Mesenchymal stem cell (in vitro differentiated cells and primary cell): Measurements from ENCODE around the gene CXCL9.
"Not testable (repeated sequence)": the region's sequence is repeated elsewhere in the genome, so short reads cannot be mapped to it uniquely, and the experiment has no call there.

Experiments
- DNase-seq: peaks from one replicate; pipeline ENCODE4 v3.0.0-alpha.2; 2013
- H2AFZ ChIP-seq: one replicate; pipeline ENCODE4 v1.6.1; 2013; ENCODE audit warnings: low read depth, mild to moderate bottlenecking, control low read depth, inconsistent platforms, low read length, moderate library complexity
- H2AK5ac ChIP-seq: 2 replicates; pipeline ENCODE4 v1.6.1; 2013; ENCODE audit warnings: low read length, moderate library complexity, mild to moderate bottlenecking, inconsistent platforms; ENCODE audit not compliant: severe bottlenecking
- H2BK120ac ChIP-seq: one replicate; pipeline ENCODE4 v1.6.1; 2013; ENCODE audit warnings: low read depth, mild to moderate bottlenecking, inconsistent platforms, low read length, moderate library complexity
- H2BK12ac ChIP-seq, 2 experiments: one replicate each; pipeline ENCODE4 v1.6.1; 2013; ENCODE audit warnings: inconsistent platforms in 2 of 2, low read length in 2 of 2, mild to moderate bottlenecking in 2 of 2, moderate library complexity in 2 of 2, control low read depth in 1 of 2
- H2BK15ac ChIP-seq: one replicate; pipeline ENCODE4 v1.6.1; 2013; ENCODE audit warnings: mild to moderate bottlenecking, low read depth, inconsistent platforms; ENCODE audit not compliant: poor library complexity, severe bottlenecking
- H2BK5ac ChIP-seq: 2 replicates; pipeline ENCODE4 v1.6.1; 2013; ENCODE audit warnings: low read depth, mild to moderate bottlenecking, low read length, control low read depth, inconsistent platforms; ENCODE audit not compliant: poor library complexity, severe bottlenecking
- H3K14ac ChIP-seq, 2 experiments: one replicate each; pipeline ENCODE4 v1.6.1; 2013; ENCODE audit warnings: inconsistent platforms in 2 of 2, low read length in 2 of 2, control low read depth in 1 of 2, mild to moderate bottlenecking in 1 of 2, moderate library complexity in 1 of 2
- H3K18ac ChIP-seq, 2 experiments: one replicate each; pipeline ENCODE4 v1.6.1; 2013; ENCODE audit warnings: inconsistent platforms in 2 of 2, low read length in 2 of 2, control low read depth in 1 of 2, low read depth in 1 of 2, mild to moderate bottlenecking in 1 of 2
- H3K23ac ChIP-seq, 2 experiments: one replicate each; pipeline ENCODE4 v1.6.1; 2013; ENCODE audit warnings: inconsistent platforms in 2 of 2, low read length in 2 of 2, mild to moderate bottlenecking in 2 of 2, moderate library complexity in 2 of 2, control low read depth in 1 of 2
- H3K27ac ChIP-seq: 2 replicates; pipeline ENCODE4 v1.5.1; 2013; ENCODE audit warnings: mild to moderate bottlenecking, moderate library complexity, low read length, control low read depth, inconsistent platforms; ENCODE audit not compliant: poor library complexity, severe bottlenecking
- H3K27me3 ChIP-seq, 2 experiments: 2 replicates each; pipeline versions ENCODE4 v1.6.1 to v1.7.0; 2013; ENCODE audit warnings: low read length in 2 of 2, mild to moderate bottlenecking in 2 of 2, moderate library complexity in 2 of 2, control low read depth in 1 of 2, inconsistent platforms in 1 of 2; ENCODE audit not compliant: control insufficient read depth in 1 of 2, insufficient read depth in 1 of 2
- H3K36me3 ChIP-seq, 2 experiments: 2 replicates each; pipeline versions ENCODE4 v1.6.1 to v1.7.0; 2013; ENCODE audit warnings: low read length in 2 of 2, control low read depth in 1 of 2, inconsistent platforms in 1 of 2, low read depth in 1 of 2, mild to moderate bottlenecking in 1 of 2; ENCODE audit not compliant: insufficient read depth in 2 of 2, control insufficient read depth in 1 of 2
- H3K4ac ChIP-seq, 2 experiments: one replicate each; pipeline ENCODE4 v1.6.1; 2013; ENCODE audit warnings: inconsistent platforms in 2 of 2, low read length in 2 of 2, mild to moderate bottlenecking in 2 of 2, moderate library complexity in 2 of 2, control low read depth in 1 of 2, low read depth in 1 of 2
- H3K4me1 ChIP-seq: 2 replicates; pipeline ENCODE4 v1.6.1; 2013; ENCODE audit warnings: low read depth, low read length, control low read depth; ENCODE audit not compliant: control insufficient read depth, insufficient read depth
- H3K4me2 ChIP-seq: 2 replicates; pipeline ENCODE4 v1.6.1; 2013; ENCODE audit warnings: low read length, mild to moderate bottlenecking, inconsistent platforms; ENCODE audit not compliant: poor library complexity, severe bottlenecking
- H3K4me3 ChIP-seq, 2 experiments: 2 replicates each; pipeline versions ENCODE4 v1.5.1 to v1.7.0; 2013; ENCODE audit warnings: low read length in 2 of 2, mild to moderate bottlenecking in 2 of 2, control low read depth in 1 of 2, low read depth in 1 of 2; ENCODE audit not compliant: insufficient read depth in 1 of 2
- H3K79me1 ChIP-seq: replicated peaks from 2 replicates; pipeline ENCODE4 v1.6.1; 2013; ENCODE audit warnings: mild to moderate bottlenecking, control low read depth, low read length, inconsistent platforms; ENCODE audit not compliant: poor library complexity, severe bottlenecking
- H3K9ac ChIP-seq: 2 replicates; pipeline ENCODE4 v1.7.0; 2013; ENCODE audit warnings: mild to moderate bottlenecking, low read length, moderate library complexity
- H3K9me3 ChIP-seq: 2 replicates; pipeline ENCODE4 v1.7.0; 2013; ENCODE audit warnings: mild to moderate bottlenecking, low read length; ENCODE audit not compliant: control insufficient read depth
- H4K8ac ChIP-seq: one replicate; pipeline ENCODE4 v1.6.1; 2013; ENCODE audit warnings: inconsistent platforms, mild to moderate bottlenecking, low read length, moderate library complexity
- H4K91ac ChIP-seq: one replicate; pipeline ENCODE4 v1.6.1; 2013; ENCODE audit warnings: mild to moderate bottlenecking, low read length, inconsistent platforms
- WGBS: methylation state at CpG from one replicate; pipeline ENCODE4 v1.1.7; 2013; ENCODE audit warnings: mixed read lengths; 5-methylcytosine and 5-hydroxymethylcytosine counted together

CXCL9 gene

GRCh38 chr4:76050560-76051050 is 43.3 kb upstream of the CXCL9 start:
- not testable (repeated sequence) for H3K27me3 ChIP-seq, H4K8ac ChIP-seq, H3K23ac ChIP-seq, H3K79me1 ChIP-seq, H3K27ac ChIP-seq, H2BK5ac ChIP-seq, DNase-seq, H3K36me3 ChIP-seq, H3K14ac ChIP-seq, H3K4me3 ChIP-seq, H3K9ac ChIP-seq, H3K18ac ChIP-seq, H2BK12ac ChIP-seq, H3K4ac ChIP-seq, H2BK120ac ChIP-seq, H2AFZ ChIP-seq, H2AK5ac ChIP-seq, H2BK15ac ChIP-seq, H3K9me3 ChIP-seq, H3K4me1 ChIP-seq, H4K91ac ChIP-seq, H3K4me2 ChIP-seq
- WGBS = 96% methylated on average over 27 of the region's 27 CpGs

GRCh38 chr4:76049860-76050416 is 42.6 kb upstream of the CXCL9 start:
- not testable (repeated sequence) for H3K4me1 ChIP-seq, H2BK120ac ChIP-seq, H3K4me3 ChIP-seq, H3K14ac ChIP-seq, H3K23ac ChIP-seq, H3K79me1 ChIP-seq, H3K9ac ChIP-seq, H4K91ac ChIP-seq, H3K4ac ChIP-seq, H2BK5ac ChIP-seq, H3K4me2 ChIP-seq, H3K27me3 ChIP-seq, H2AFZ ChIP-seq, H3K18ac ChIP-seq, H2AK5ac ChIP-seq, H2BK12ac ChIP-seq, H3K36me3 ChIP-seq, H4K8ac ChIP-seq, H2BK15ac ChIP-seq, DNase-seq, H3K27ac ChIP-seq, H3K9me3 ChIP-seq
- 94% methylated on average over 10 of the region's 17 CpGs for WGBS

- not testable (repeated sequence) for H2AFZ ChIP-seq, H4K91ac ChIP-seq, DNase-seq, H3K4me3 ChIP-seq, H2AK5ac ChIP-seq, H3K27ac ChIP-seq, H3K23ac ChIP-seq, H2BK5ac ChIP-seq, H3K4me2 ChIP-seq, H3K9ac ChIP-seq, H3K18ac ChIP-seq, H3K4ac ChIP-seq, H2BK120ac ChIP-seq, H3K27me3 ChIP-seq, H2BK15ac ChIP-seq, H3K9me3 ChIP-seq, H4K8ac ChIP-seq, H3K14ac ChIP-seq, H2BK12ac ChIP-seq, H3K79me1 ChIP-seq, H3K36me3 ChIP-seq, H3K4me1 ChIP-seq
- 81% methylated on average over 3 of the region's 4 CpGs for WGBS
These were observed 37.4 kb upstream of the CXCL9 start for GRCh38 chr4:76044686-76045085.

- WGBS = 93% methylated on average over 17 of the region's 18 CpGs
- H3K36me3 ChIP-seq, H2BK15ac ChIP-seq: not testable (repeated sequence)
These were observed 36.0 kb upstream of the CXCL9 start for GRCh38 chr4:76043306-76043705.

More at GRCh38 chr4:76043306-76043705, 36.0 kb upstream of the CXCL9 start:
- not testable (repeated sequence) for H3K14ac ChIP-seq, DNase-seq, H3K23ac ChIP-seq, H3K4me1 ChIP-seq, H3K27ac ChIP-seq, H3K4ac ChIP-seq, H2BK120ac ChIP-seq, H3K9ac ChIP-seq, H2AK5ac ChIP-seq, H2BK12ac ChIP-seq, H3K27me3 ChIP-seq, H4K8ac ChIP-seq, H3K9me3 ChIP-seq, H2AFZ ChIP-seq, H3K18ac ChIP-seq, H4K91ac ChIP-seq, H2BK5ac ChIP-seq, H3K79me1 ChIP-seq, H3K4me3 ChIP-seq, H3K4me2 ChIP-seq
